ENCODE results near the gene PARP16. TPM values are rescaled to one million over a fixed set of nuclear protein-coding genes. Genes with fewer than 3 reads are reported as not detected.

Gene PARP16
- total RNA-seq, 1 donor from 2014 or later = 2.1 TPM

GRCh38 chr15:65214010-65214409 lies 72.7 kb downstream of the PARP16 start:
- H3K4me3 ChIP-seq (ENCODE audit: low read depth, low read length) = no peak overlapping the region
- no peak for FAIRE-seq
- TF ChIP-seq CTCF (IDR thresholded peaks at IDR 0.05; ENCODE audit: insufficient read depth, low read length, severe bottlenecking) = no peak
- DNase-seq (ENCODE audit: low read depth) = no peak
- H3K27me3 ChIP-seq (ENCODE audit: control insufficient read depth, insufficient read depth, low read length) = no peaks in the 10 kb centered on the region
- no peaks in the 10 kb centered on the region for H3K36me3 ChIP-seq (ENCODE audit: control insufficient read depth, insufficient read depth, low read length)

GRCh38 chr15:65213241-65213640 lies 73.4 kb downstream of the PARP16 start:
- Histone ChIP-seq H3K36me3 (ENCODE audit: control insufficient read depth, insufficient read depth, low read length) (no peaks in the 10 kb centered on the region), H3K27me3 (ENCODE audit: control insufficient read depth, insufficient read depth, low read length) (no peaks in the 10 kb centered on the region), H3K4me3 (ENCODE audit: low read depth, low read length) (no peak overlapping the region)
- TF ChIP-seq CTCF (IDR thresholded peaks at IDR 0.05; ENCODE audit: insufficient read depth, low read length, severe bottlenecking) = no peak
- FAIRE-seq (no peak), DNase-seq (ENCODE audit: low read depth) (no peak)

GRCh38 chr15:65212097-65212496 lies 74.6 kb downstream of the PARP16 start:
- FAIRE-seq (no peak), DNase-seq (ENCODE audit: low read depth) (no peak)
- TF ChIP-seq CTCF (IDR thresholded peaks at IDR 0.05; ENCODE audit: insufficient read depth, low read length, severe bottlenecking) = peak; percentile 46

GRCh38 chr15:65211482-65211982 lies 75.2 kb downstream of the PARP16 start:
- FAIRE-seq (no peak), DNase-seq (ENCODE audit: low read depth) (no peak)
- H3K36me3 ChIP-seq (ENCODE audit: control insufficient read depth, insufficient read depth, low read length) = no peaks in the 10 kb centered on the region
- H3K4me3 ChIP-seq (ENCODE audit: low read depth, low read length) = no peak overlapping the region
- no peak for TF ChIP-seq CTCF (IDR thresholded peaks at IDR 0.05; ENCODE audit: insufficient read depth, low read length, severe bottlenecking)
- H3K27me3 ChIP-seq (ENCODE audit: control insufficient read depth, insufficient read depth, low read length) = no peaks in the 10 kb centered on the region

More at GRCh38 chr15:65212097-65212496, 74.6 kb downstream of the PARP16 start:
- no peak overlapping the region for H3K4me3 ChIP-seq (ENCODE audit: low read depth, low read length)
- H3K27me3 ChIP-seq (ENCODE audit: control insufficient read depth, insufficient read depth, low read length) = no peaks in the 10 kb centered on the region
- H3K36me3 ChIP-seq (ENCODE audit: control insufficient read depth, insufficient read depth, low read length) = no peaks in the 10 kb centered on the region

GRCh38 chr15:65210770-65211481 lies 75.8 kb downstream of the PARP16 start, which contains the start of gene CILP:
Gene CILP (minus strand): TSS chr15:65211473. CDS start chr15:65209755, 1,718 bp downstream.
- Histone ChIP-seq H3K36me3 (ENCODE audit: control insufficient read depth, insufficient read depth, low read length) (no peaks in the 10 kb centered on the region), H3K27me3 (ENCODE audit: control insufficient read depth, insufficient read depth, low read length) (no peaks in the 10 kb centered on the region), H3K4me3 (ENCODE audit: low read depth, low read length) (no peak within 1 kb of the TSS)
- DNase-seq (ENCODE audit: low read depth) (no peak), FAIRE-seq (no peak)
- TF ChIP-seq CTCF (IDR thresholded peaks at IDR 0.05; ENCODE audit: insufficient read depth, low read length, severe bottlenecking) = no peak
